Measurements from ENCODE around the gene IL36G. TPM values are rescaled to one million over a fixed set of nuclear protein-coding genes. Genes with fewer than 3 reads are reported as not detected.

IL36G gene
- total RNA-seq, 1 donor, result not detected

DNA sequence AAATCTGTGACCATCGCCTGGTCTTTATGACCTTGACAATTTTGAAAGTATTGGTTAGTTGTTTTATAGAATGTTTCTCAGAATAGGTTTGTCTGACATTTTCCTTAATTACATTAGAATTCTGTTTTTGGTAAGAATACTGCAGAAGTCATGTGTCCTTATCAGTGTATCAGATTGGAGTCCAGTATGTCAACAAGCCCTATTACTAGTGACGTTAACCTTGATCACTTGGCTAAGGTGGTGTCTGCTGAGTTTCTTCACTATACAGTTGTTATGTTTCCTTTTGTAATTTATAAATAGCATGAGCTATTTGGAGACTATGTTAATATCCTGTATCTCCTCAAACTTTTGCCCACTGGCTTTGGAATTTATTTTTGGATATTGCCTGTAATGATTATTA lies 10.8 kb upstream of the IL36G start:
- no peak for DNase-seq (ENCODE audit: low read depth in 2 of 3, low spot score in 2 of 3)

DNA sequence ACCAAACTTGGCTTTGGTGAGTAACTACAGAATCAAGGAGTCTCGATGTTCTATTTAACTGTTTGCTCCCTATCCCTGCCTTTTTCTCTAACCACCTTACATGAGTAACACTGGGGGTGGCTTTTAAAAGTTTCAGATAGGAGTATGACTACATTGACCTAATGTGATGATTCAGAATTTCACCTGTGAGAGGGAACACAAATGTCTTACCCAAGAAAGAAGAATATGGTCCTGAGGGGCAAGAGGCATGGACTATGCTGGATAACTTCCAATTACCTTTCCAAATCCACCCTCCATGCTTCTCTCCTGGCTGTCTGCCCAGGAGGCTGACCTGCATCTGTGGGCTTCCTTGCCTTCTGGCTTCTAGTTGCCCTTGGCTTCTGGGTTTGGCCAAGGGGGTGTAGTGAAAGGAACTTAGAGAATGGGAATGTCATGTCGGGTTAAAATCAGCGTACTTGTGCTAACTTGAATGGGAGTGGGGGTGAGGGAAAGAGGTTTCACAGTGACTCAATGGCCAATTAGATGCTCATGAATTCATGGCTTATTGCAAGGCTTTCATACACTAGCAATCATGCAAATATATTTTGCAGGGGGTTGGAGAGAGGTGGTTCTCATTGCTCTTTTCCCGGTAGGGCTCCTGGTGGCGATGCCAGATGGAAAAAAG lies 5.3 kb upstream of the IL36G start:
- no peak for DNase-seq (ENCODE audit: low read depth in 2 of 3, low spot score in 2 of 3)

DNA sequence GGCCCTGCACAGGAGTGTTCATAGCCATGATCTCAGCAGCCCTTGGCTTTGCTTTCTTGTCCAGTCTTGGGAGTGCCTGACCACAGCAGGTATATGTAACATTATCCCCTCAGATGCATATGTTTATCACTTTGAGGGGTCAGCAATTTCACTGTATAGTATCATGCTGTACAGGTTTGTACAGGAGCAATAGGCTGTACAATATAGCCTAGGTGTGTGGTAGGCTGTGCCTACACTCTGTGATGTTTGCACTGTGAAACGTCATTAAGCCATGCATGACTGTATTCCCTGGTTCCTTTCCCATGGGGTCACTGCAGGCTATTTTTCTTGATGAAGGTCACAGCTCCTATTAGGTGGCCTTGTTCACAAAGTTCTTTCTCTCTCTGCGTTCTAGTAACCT lies 4.7 kb upstream of the IL36G start:
- DNase-seq (ENCODE audit: low read depth in 2 of 3, low spot score in 2 of 3), result no peak

DNA sequence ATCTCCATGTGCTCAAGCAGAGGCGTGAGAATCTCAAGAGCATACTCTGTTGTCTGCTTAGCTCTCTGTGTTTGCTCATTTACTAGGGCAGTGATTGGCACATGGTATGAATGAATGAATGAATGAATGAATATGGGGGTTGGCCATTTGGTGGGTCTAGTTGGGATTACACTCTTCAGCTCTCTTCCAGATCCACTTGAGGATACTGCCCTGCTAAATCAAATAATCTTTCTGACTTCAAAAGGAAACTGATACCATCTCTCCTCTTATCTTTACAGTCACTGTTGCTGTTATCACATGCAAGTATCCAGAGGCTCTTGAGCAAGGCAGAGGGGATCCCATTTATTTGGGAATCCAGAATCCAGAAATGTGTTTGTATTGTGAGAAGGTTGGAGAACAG lies 1.9 kb downstream of the IL36G start:
- no peak for DNase-seq (ENCODE audit: low read depth in 2 of 3, low spot score in 2 of 3)

DNA sequence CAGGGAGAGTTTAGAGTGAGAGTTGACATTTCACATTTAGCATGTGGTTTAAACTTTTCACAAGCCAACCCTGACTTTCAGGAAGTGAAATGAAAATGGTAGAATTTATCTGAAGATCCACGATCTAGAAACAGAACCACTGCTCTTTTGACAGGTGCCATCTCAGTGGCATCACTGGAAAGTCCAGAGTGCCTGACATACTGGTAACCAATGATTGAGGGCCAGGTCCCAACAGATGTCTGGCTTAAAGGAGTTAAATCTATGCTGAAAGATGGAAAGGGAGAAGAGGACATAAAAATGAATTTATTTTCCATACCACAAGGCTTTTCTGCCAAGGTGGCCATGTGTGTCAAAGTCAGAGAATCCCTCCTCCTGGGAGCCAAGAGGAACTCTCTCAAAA lies 2.7 kb downstream of the IL36G start:
- DNase-seq (ENCODE audit: low read depth in 2 of 3, low spot score in 2 of 3), result no peak

DNA sequence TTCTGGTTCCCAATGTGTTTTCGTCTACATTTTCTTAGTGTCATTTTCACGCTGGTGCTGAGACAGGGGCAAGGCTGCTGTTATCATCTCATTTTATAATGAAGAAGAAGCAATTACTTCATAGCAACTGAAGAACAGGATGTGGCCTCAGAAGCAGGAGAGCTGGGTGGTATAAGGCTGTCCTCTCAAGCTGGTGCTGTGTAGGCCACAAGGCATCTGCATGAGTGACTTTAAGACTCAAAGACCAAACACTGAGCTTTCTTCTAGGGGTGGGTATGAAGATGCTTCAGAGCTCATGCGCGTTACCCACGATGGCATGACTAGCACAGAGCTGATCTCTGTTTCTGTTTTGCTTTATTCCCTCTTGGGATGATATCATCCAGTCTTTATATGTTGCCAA lies 7.3 kb downstream of the IL36G start:
- no peak for DNase-seq (ENCODE audit: low read depth in 2 of 3, low spot score in 2 of 3)

DNA sequence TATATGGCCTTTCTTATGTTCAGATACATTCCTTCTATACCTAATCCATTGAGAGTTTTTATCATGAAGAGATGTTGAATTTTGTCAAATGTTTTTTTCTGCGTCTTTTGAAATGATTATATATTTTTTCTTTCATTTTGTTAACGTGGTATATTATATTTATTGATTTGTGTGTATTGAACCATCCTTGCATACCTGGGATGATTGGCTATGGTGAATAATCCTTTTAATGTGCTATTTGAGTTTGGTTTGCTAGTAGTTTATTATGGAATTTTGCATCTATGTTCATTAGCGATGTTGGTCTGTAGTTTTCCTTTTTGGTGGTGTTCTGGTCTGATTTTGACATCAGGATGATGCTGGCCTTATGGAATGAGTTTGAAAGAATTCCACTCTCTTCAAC lies 11.8 kb downstream of the IL36G start:
- DNase-seq (ENCODE audit: low read depth in 2 of 3, low spot score in 2 of 3), result no peak

DNA sequence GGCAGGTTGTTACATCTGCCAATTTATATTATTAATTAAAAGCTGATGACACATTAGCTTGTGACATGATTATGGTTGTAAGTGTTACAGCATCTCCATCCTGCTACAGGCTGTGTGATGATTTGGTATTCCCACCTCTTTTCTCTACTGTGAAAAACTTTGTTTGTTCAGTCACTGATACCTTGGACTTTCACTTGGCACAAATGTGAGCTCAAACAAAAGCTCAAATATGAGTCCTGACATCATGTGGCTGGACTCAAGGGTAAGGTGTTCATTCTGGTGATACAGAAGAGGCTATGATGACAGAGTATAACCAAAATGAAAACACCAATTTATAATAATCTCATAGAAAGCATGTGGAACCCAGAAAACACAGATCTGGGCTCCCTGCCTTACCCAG lies 16.0 kb downstream of the IL36G start:
- no peak for DNase-seq (ENCODE audit: low read depth in 2 of 3, low spot score in 2 of 3)

DNA sequence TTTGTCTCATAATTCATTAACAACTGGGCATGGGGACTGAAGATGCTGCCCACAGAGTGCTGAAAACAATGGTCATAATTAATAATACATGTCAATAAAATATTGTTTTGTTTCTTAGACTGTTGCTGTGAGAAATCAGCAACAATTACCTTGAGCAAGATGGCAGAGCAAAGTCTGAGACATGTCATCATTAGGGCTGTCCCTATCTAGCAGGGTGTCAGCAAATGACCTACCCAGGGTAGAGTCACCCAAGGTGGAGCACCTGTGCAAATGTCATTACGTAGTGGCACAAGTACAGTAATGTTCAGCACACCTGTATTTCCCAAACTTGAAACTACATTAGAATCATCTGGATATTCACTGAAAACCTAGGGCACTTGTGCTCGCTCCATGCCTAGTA lies 16.8 kb downstream of the IL36G start:
- no peak for DNase-seq (ENCODE audit: low read depth in 2 of 3, low spot score in 2 of 3)

DNA sequence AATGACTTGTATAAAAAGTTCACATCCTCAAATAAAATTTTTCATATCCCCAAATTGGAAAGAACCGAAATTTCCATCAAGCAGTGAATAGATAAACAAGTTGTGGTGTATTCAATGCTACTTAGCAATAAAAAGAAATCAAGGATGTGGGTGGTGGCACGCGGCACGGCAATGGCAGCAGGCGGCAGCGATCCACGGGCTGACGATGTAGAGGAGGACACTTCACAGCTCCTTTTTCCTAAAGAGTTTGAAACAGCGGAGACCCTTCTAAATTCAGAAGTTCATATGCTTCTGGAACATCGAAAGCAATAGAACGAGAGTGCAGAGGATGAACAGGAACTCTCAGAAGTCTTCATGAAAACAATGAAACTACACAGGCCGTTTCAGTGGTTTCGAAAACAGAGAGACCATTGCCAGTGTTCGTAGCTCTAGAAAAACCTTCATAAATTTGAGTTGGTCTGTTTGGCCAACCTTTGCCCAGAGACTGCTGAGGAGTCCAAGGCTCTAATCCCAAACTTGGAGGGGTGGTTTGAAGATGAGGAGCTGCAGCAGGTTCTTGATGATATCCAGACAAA lies 17.6 kb downstream of the IL36G start:
- DNase-seq (ENCODE audit: low read depth in 2 of 3, low spot score in 2 of 3), result no peak

DNA sequence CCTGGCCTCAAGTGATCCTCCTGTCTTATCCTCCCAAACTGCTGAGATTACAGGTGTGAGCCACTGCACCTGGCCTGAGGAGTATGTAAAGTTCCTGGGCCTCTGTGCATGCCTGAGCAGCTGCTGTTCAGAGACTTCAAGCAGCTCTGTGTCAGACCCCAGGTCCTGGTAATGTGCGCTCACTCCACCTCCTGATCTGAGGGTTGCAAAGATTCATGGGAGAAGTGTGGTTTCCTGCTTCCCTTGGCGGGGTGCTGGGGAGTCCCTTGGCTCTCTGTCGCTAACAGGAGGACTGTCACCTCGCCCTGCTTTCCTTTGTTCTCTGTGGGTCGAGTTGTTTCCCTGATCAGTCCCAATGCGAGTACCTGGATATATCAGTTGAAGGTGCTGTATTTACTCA lies 18.8 kb downstream of the IL36G start:
- peak in 1 of 3 donors; percentile 61 for DNase-seq (ENCODE audit: low read depth in 2 of 3, low spot score in 2 of 3)

DNA sequence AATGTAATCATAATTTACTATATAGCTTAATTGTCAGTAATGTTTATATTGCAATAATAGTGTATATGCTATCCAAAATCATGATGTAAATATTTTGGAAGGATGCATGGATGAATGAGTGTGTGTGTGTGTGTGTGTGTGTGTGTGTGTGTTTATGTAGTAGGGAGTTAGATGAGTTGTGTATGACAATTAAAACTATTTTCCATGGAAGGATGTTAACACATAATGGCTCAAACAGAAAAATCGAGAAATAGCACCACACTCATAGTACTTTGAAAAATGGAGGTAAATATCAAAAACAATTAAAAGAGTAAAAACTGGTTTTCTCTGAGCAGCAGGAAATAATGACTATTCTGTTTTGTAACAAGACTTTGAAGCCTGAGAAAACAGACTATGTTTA lies 19.3 kb downstream of the IL36G start:
- no peak for DNase-seq (ENCODE audit: low read depth in 2 of 3, low spot score in 2 of 3)

DNA sequence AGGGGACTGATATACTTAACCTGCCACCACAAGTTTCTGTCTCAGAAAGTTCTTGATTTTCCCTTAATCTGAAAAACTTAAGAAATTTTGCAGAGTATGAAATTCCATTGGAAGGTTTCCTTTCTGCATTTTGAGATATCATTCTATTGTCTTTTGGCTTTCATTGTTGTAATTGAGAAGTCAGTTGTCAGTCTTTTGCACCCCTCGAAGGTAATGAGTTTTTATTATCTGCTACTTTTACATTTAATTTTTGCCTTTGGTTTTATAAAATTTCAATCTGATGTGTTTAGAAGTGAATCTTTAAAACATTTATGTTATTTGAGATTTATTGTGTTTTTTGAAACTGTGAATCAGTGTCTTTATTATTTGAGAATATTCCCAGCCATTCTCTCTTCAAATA lies 22.6 kb downstream of the IL36G start:
- DNase-seq (ENCODE audit: low read depth in 2 of 3, low spot score in 2 of 3), result peak in 1 of 3 donors; percentile 7

DNA sequence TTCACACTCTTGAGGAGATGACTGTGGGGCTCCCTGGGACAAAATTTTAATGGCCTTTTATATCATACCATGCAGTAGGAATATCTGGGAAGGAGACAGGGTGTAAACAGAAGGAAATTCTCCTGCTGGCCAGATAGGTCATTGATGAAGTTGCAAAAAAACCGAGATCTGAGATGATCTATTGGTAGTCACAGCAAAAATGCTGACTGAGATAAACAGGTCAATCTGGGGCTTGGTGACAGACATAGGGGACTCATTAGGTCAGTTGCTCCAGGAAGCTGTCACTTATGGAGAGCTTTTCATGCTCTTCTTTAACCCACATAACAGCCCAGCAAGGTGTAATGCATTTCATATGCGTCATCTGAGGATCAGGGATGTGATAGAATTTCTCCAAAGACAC lies 24.9 kb downstream of the IL36G start:
- no peak for DNase-seq (ENCODE audit: low read depth in 2 of 3, low spot score in 2 of 3)

DNA sequence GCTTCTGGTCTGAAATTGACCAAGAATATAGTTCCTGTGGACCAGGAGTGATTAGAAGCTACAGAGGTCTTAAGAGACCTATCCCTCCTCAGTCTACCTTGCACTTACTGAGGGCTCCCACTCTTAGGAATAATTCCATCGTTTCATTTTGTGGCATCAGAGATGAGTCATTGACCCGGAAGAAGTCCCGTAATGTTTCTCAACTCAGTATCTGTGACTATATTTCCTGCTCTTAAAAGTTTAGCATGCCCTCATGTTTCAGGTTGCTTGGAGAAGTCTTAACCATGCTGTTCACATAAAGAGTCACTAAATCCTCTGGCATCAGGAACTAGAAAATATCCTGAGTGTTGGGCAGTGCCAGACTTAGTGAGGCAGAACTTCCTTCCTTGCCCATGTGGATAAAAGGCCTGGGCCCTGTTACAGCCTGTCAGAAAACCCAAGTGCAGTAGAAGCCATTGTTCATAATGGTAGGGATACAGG lies 27.3 kb downstream of the IL36G start, which contains the start of gene IL36A:
IL36A (plus strand) TSS at position 430 of the 480 bp plus-strand sequence. CDS start 413 bp downstream, outside the sequence.
- no peak for DNase-seq (ENCODE audit: low read depth in 2 of 3, low spot score in 2 of 3)

DNA sequence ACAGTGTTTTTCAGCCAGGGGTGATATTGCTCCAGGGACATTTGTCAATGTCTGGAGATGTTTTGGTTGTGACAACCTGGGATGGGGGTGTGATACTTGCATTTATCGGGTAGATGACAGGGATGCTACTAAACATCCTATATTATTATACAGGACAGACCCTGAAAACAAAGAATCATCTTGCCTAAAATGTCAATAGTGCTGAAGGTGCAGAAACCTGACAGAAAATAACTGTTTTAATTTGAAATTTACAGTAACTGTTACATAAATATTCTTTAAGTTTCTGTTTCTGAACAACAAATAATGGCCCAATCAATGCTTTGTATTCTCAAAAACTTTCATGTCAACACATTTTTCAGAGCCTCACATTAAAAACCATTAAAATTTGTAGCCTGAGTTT lies 29.4 kb downstream of the IL36G start:
- DNase-seq (ENCODE audit: low read depth in 2 of 3, low spot score in 2 of 3), result no peak

DNA sequence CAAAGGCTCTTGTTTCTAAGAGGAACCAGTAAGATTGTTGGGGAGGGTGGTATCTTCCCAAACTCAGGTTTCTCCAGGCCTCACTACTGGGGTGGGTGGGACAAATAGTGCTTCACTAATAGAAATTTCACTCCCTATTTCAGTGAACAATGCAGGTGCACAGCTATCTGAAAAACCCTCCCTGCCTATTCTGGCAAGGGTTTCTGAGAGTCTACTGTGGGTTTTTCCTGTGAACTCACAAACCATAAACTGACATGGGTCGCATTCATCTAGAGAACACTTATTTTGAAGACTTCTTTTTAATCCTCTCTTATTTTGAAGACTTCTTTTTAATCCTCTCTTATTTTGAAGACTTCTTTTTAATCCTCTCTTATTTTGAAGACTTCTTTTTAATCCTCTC lies 31.8 kb downstream of the IL36G start:
- DNase-seq (ENCODE audit: low read depth in 2 of 3, low spot score in 2 of 3), result no peak

DNA sequence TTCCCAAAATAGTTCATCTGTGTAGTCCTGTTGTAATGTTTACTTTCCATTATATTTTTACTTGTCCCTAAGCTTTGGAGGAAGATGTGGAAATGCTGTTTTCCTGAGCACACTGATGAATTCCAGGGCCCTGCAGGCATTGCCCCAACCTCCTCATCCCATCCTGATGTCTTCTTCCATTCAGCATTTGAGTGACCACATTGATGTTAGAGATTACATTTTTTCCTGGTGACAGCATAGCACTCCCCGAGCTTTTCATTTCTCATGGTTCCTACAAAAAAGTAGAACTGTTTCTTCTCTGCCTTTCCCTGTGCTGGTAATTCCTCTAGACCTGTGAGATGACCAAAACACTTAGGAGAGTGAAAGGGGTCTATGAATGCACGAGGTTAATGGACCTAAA lies 32.3 kb downstream of the IL36G start:
- no peak for DNase-seq (ENCODE audit: low read depth in 2 of 3, low spot score in 2 of 3)

DNA sequence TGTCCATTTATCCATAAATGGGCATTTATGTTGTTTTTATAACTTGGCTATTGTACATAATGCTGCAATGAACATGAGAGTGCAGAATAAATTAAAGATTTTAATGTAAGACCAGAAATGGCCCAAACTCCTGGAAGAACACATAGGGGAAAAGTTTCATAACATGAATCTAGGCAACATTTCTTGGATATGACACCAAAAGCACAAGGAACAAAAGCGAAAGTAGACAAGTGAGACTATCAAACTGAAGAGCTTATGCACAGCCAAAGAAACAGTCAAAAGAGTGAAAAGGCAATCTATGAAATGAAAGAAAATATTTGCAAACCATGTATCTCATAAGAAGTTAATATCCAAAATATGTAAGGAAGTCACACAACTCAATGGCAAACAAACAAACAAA lies 33.3 kb downstream of the IL36G start:
- DNase-seq (ENCODE audit: low read depth in 2 of 3, low spot score in 2 of 3), result no peak

DNA sequence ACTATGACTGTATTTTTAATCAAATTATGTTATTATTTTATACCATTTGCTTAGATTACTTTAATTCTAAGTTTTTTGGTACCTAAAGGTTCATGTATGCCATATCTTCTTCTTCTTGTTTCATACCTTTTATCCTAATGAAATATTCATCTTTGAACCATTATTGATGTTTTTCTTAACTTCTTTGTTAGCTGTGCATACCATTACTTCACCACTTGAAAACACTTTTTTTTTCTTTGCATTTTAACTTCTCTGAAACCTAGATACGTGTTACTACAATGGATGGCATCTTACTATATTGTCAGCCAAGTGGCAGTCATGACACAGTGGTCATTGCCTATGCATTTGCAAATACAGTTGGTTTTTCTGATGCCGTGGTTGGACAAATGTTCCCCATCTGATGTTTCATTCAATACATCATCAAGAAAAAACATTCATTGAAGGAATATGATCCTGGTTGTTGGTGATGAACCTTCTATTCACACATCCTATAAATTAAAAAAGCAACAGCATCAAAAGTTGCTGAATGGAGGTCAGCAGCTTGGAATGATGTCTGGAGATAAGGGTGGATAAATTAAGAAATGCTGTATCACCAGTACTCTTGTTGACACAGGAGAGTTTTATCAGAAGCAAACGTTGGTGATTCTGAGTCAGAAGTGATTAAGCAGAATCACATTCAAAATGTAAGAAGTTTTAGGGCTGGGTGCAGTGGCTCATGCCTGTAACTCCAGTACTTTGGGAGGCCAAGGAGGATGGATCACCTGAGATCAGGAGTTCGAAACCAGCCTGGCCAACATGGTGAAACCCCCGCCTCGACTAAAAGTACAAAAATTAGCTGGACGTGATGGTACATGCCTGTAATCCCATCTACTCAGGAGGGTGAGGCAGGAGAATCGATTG lies 34.9 kb downstream of the IL36G start:
- peak in 1 of 3 donors; percentile 17 for DNase-seq (ENCODE audit: low read depth in 2 of 3, low spot score in 2 of 3)

DNA sequence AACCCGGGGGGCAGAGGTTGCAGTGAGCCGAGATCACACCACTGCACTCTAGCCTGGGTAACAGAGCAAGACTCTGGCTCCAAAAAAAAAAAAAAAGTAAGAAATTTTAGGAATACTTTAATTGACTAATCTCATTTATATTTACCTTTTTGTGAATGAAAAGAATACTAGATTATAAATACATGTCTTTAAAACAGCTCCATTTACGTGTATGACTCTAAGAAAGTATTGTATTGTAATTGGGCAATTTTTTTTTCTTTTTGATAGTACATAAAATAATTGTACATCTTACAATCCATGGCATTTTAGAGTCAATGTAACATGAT lies 35.5 kb downstream of the IL36G start:
- no peak for DNase-seq (ENCODE audit: low read depth in 2 of 3, low spot score in 2 of 3)

DNA sequence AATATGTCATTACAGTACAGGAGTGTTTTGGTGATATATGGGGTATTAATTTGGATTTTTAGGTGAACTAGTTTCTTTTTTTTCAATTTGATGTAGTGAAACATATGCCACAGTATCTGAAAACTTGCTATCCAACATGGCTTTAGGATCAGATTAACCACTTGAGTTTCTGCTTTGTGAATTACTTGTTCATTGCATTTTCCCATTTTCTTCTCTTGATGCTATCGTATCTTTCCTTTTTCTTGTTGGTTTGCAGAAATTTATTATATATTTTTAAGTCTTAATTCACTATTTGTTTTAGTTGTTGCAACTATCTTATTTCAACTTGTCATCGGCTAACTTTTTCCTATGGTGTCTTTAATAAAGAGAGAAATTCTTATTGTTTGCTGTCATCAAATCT lies 36.3 kb downstream of the IL36G start:
- DNase-seq (ENCODE audit: low read depth in 2 of 3, low spot score in 2 of 3), result no peak

Data from hematopoietic multipotent progenitor cell (in vitro differentiated cells).